Measurements from ENCODE around the gene SLC38A9.

- TF ChIP-seq EZH2 (IDR thresholded peaks at IDR 0.05; ENCODE audit: low read depth, low read length, severe bottlenecking) (no peak), JUN (IDR thresholded peaks at IDR 0.05; ENCODE audit: low read depth, low read length) (no peak)
These were observed 46.6 kb upstream of the SLC38A9 start for GRCh38 chr5:55758714-55759113.

Measured in H1 (cell line).